Activated CD8-positive, alpha-beta memory T cell treated with anti-CD3 and anti-CD28 coated beads, Interleukin-2, amount 50 U/mL, for 1 hour (primary cell): ENCODE measurements around the gene EFR3B.

Experiments
- DNase-seq: peaks from one replicate; pipeline ENCODE4 v3.0.0-alpha.2; 2020; ENCODE audit errors: extremely low read depth

EFR3B gene

GRCh38 chr2:25187729-25188350 is 146.0 kb downstream of the EFR3B start:
- no peak for DNase-seq

GRCh38 chr2:25188405-25188804 is 146.5 kb downstream of the EFR3B start:
- DNase-seq: no peak

GRCh38 chr2:25190536-25190935 is 148.7 kb downstream of the EFR3B start:
- no peak for DNase-seq

GRCh38 chr2:25194576-25195122 is 152.8 kb downstream of the EFR3B start:
- DNase-seq: no peak

GRCh38 chr2:25197336-25198208 is 155.7 kb downstream of the EFR3B start:
- no peak for DNase-seq

GRCh38 chr2:25198209-25198525 is 156.3 kb downstream of the EFR3B start:
- DNase-seq: no peak

- no peak for DNase-seq
Observed at GRCh38 chr2:25198576-25198975, 156.7 kb downstream of the EFR3B start.

- DNase-seq: no peak
Observed at GRCh38 chr2:25201265-25201664, 159.4 kb downstream of the EFR3B start.

- no peak for DNase-seq
Observed at GRCh38 chr2:25201794-25202193, 159.9 kb downstream of the EFR3B start.

GRCh38 chr2:25202275-25202674 is 160.4 kb downstream of the EFR3B start:
- DNase-seq: no peak

- no peak for DNase-seq
Observed at GRCh38 chr2:25204190-25204838, 162.4 kb downstream of the EFR3B start.

- DNase-seq: no peak
Observed at GRCh38 chr2:25207078-25207545, 165.2 kb downstream of the EFR3B start.
